HepG2 (cell line): Measurements from ENCODE around the gene SDC4. TPM values are rescaled to one million over a fixed set of nuclear protein-coding genes. Genes with fewer than 3 reads are reported as not detected.

Source experiments
- ADNP ChIP-seq: sonication (generic); formaldehyde crosslinking; IDR thresholded peaks from 2 replicates; pipeline ENCODE4 v1.4.0; 2020; ENCODE audit warnings: missing genetic modification reagents
- BHLHE40 ChIP-seq: IDR thresholded peaks from 2 replicates; pipeline ENCODE4 v1.6.1; 2011; ENCODE audit warnings: low read length, improper control_type of control experiment
- CERS6 ChIP-seq: sonication (generic); formaldehyde crosslinking; IDR thresholded peaks from 2 replicates; pipeline ENCODE4 v1.5.0; 2020; ENCODE audit warnings: missing genetic modification reagents
- EP300 ChIP-seq, 3 experiments: sonication (generic) in 1 of 3; formaldehyde crosslinking in 1 of 3; IDR thresholded peaks; 2 replicates each; pipeline versions ENCODE4 v1.5.1 to v1.6.1; 2011 to 2020; ENCODE audit warnings: low read depth in 2 of 3, low read length in 2 of 3, borderline replicate concordance in 1 of 3, improper control_type of control experiment in 1 of 3, mild to moderate bottlenecking in 1 of 3, missing genetic modification reagents in 1 of 3, moderate library complexity in 1 of 3
- HOMEZ ChIP-seq: IDR thresholded peaks from 2 replicates; pipeline ENCODE4 v1.6.1; 2016; ENCODE audit warnings: low read depth
- HOXA5 ChIP-seq: sonication (generic); formaldehyde crosslinking; IDR thresholded peaks from 2 replicates; pipeline ENCODE4 v1.4.0; 2020; ENCODE audit warnings: missing genetic modification reagents
- PBX3 ChIP-seq: sonication (generic); formaldehyde crosslinking; IDR thresholded peaks from 2 replicates; pipeline ENCODE4 v1.8.1; 2023; ENCODE audit warnings: missing genetic modification reagents, inconsistent platforms, borderline replicate concordance
- ZNF275 ChIP-seq: sonication (generic); formaldehyde crosslinking; IDR thresholded peaks from 2 replicates; pipeline ENCODE4 v1.8.0; 2022; ENCODE audit warnings: missing genetic modification reagents, mild to moderate bottlenecking, inconsistent platforms, borderline replicate concordance
- ZNF276 ChIP-seq: sonication (generic); formaldehyde crosslinking; IDR thresholded peaks from 2 replicates; pipeline ENCODE4 v1.4.0; 2020; ENCODE audit warnings: mild to moderate bottlenecking, low read depth, missing genetic modification reagents
- ZNF281 ChIP-seq: sonication (generic); formaldehyde crosslinking; IDR thresholded peaks from 2 replicates; pipeline ENCODE4 v1.4.0; 2020; ENCODE audit warnings: missing genetic modification reagents, borderline replicate concordance
- ZNF549 ChIP-seq: sonication (generic); formaldehyde crosslinking; IDR thresholded peaks from 2 replicates; pipeline ENCODE4 v1.5.0; 2020; ENCODE audit warnings: missing genetic modification reagents
- ZNF576 ChIP-seq: sonication (generic); formaldehyde crosslinking; IDR thresholded peaks from 2 replicates; pipeline ENCODE4 v1.4.0; 2020; ENCODE audit warnings: mild to moderate bottlenecking, missing genetic modification reagents
- ZNF672 ChIP-seq: sonication (generic); formaldehyde crosslinking; IDR thresholded peaks from 2 replicates; pipeline ENCODE4 v1.8.1; 2022; ENCODE audit warnings: missing genetic modification reagents
- ZNF775 ChIP-seq: sonication (generic); formaldehyde crosslinking; IDR thresholded peaks from 2 replicates; pipeline ENCODE4 v1.4.0; 2020; ENCODE audit warnings: missing genetic modification reagents, mild to moderate bottlenecking, moderate library complexity, borderline replicate concordance
- ZNF883 ChIP-seq: sonication (generic); formaldehyde crosslinking; IDR thresholded peaks from 2 replicates; pipeline ENCODE4 v1.5.1; 2020; ENCODE audit warnings: mild to moderate bottlenecking, missing genetic modification reagents; ENCODE audit errors: not compliant biosample characterization
- polyA plus RNA-seq, 8 experiments: library from polyadenylated mRNA; depleted of rRNA in 3 of 8; stranded (reverse) in 7 of 8; unstranded in 1 of 8; fragments of >200 nt; fragmentation: Illumina TruSeq in 4 of 8; extraction: Trizol in 4 of 8; gene quantifications; 2 replicates each; pipeline versions ENCODE4 v1.2.1 to v1.2.3, GENCODE V29; 2011 to 2016; ENCODE audit warnings: low read depth in 4 of 8, missing spikeins in 1 of 8, mixed read lengths in 1 of 8; ENCODE audit not compliant: insufficient read depth in 1 of 8
- total RNA-seq, 5 experiments: library from RNA; depleted of rRNA; stranded (reverse); fragments of >200 nt; fragmentation: Illumina TruSeq; extraction: Trizol; gene quantifications; 2 replicates each; pipeline ENCODE4 v1.2.3, GENCODE V29; 2016; ENCODE audit warnings: low read depth in 1 of 5

Gene SDC4
- total and polyA plus RNA-seq, 2 of the 13 experiments (the other 11 are each of a cell fraction or from before 2014, with no cell fraction given): 49.0 to 65.1 TPM

GRCh38 chr20:45337367-45338120, 10.7 kb downstream of the SDC4 start (continued):
- no peak for TF ChIP-seq ZNF672 (CRISPR knock-in tag)
- TF ChIP-seq ZNF275 (CRISPR knock-in tag): no peak
- TF ChIP-seq CERS6: no peak
- peak; percentile 62; the same call in 1 of the 2 replicates for TF ChIP-seq BHLHE40
- TF ChIP-seq HOXA5: no peak
- no peak for TF ChIP-seq ZNF883
- TF ChIP-seq HOMEZ (CRISPR knock-in tag): no peak
- peak; percentile 79 for TF ChIP-seq ZNF281 (CRISPR knock-in tag)
- TF ChIP-seq PBX3 (CRISPR knock-in tag): no peak
- no peak for TF ChIP-seq EP300 (IDR thresholded peaks at IDR 0.05; ENCODE audit: low read depth in 2 of 2, low read length in 2 of 2)
- peak; percentile 23; the same call in 1 of the 2 replicates for TF ChIP-seq EP300 (CRISPR knock-in tag; IDR thresholded peaks at IDR 0.05; ENCODE audit: borderline replicate concordance)
- no peak for TF ChIP-seq ZNF276 (CRISPR knock-in tag)
- TF ChIP-seq ADNP (CRISPR knock-in tag): no peak
- TF ChIP-seq ZNF775 (CRISPR knock-in tag): no peak
- no peak for TF ChIP-seq ZNF549 (CRISPR knock-in tag)
- no peak for TF ChIP-seq ZNF576
